ENCODE results near the gene POFUT2.

POFUT2 gene

DNA sequence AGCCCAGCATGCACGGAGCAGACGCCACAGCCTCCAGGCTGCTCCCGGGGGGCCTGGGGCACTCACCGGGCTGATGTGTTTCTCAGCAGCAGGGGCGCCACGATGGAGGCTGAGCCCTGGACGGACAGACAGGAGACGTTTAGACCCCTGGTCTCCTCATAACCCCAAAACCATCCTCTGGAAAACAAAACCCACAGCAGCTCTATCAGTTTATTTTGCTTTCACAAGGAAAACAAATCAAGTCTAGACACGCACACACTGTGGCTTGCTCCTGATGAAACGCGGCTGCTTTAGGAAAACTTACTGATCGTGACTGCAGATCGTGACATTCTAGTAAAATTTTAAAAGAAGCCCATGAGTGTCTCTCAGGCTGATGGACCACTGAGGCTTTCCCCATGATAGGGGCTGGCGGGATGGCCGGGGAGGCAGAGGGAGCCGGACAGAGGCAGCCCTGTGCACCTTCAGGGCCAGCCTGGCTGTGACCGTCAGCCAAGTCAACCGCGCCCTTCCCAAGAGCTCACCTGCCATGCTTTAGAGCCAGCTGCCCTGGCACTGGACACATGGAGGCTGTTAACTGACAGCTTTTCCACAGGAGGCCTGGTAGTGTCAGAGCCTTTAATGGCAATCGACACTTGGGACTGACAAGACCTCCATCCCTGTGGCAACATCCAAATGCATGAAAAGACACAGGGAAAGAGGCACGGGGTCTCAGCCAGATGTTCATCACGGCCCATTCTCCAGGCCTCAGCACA is 5.2 kb downstream of the POFUT2 start:
- DNase-seq, result no peak

- DNase-seq, result no peak
Observed at GRCh38 chr21:45281411-45282282, 6.0 kb downstream of the POFUT2 start.

DNA sequence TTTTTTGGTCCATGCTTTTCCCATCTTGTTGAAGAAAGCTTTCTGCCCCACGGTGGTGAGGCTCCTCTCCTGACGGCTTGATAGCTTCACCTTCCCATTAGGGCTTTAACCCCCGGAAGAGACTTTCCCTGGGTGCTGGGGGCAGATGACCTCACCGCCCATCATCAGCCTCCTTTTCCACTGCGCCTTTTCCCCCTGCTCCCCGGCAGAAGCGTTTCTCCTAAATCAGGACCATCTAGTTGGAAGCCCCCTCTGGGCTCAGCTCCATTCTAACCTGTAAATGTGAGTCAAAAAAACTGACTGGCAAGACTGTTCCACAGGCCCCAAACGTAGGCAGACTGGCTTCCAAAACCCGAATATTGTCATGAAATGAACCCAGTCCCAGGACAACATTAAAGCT is 6.7 kb downstream of the POFUT2 start:
- DNase-seq, result no peak

GRCh38 chr21:45280178-45280821 is 7.4 kb downstream of the POFUT2 start:
- no peak for DNase-seq

DNA sequence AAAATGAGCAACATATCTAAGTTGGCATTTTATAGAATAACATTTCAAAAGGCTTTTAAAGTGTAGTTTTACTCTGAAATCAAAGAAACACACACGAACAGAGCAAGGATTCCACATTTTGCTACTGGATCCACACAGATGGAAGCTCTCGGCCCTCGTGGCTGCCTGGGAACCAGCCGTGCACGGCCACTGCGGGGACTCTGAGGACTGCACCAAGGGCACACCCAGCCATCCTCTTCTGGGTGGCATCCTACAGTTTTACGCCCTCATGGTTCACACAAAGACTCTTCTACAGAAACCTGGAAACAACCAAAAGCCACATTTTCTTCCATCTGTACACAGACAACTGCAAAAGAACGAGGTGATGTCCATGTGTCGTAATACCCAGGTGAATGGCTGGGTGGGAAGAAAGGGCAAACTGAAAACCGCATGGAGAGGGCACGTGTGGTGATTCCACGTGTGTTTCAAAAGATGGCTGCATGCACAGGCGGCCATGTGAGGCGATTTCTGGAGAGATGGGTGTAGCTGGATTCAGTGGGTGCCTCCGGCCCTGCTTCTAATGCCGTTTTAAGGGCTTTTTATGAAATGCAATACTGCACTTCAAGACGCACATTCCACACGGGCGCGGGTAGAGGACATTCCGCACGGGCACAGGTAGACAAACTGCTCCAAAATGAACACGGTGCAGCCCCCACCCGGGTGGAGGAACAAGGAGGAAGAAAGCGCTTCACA is 8.1 kb downstream of the POFUT2 start:
- DNase-seq, result no peak

DNA sequence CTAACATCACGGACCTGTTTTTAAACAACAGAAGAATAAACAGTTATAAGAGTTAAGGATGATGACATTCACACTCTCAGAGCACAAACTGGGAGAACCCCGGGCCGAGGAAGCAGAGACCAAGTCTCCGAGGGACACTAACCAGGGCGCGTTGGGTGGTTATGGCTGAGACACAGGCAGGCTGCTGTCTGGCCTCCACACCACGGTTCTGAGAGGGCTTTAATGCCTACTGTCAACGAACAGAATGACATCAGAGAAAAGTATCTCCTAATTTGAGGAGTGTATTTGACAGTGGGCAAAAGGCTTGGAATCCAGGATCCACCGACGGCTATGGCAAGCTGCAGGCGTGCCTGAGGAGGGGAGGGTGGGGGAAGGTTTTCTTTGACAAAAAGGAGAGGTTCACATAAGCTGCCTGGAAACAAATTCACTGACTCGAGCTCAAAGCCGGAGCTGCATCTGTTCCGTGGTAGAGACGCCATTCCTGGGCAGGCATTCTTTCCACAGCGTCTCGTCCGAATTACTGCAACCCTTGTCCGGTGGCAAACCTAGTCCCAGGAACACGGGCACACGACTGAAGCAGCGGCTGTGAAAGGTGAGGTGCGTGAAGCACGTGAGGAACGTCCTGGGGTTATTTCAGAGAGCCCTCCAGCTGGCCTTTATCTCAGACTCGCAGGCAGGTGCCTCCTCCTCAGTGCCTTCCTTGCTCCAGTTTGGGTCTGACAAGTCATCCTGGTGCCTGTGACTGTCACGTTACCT is 9.4 kb downstream of the POFUT2 start:
- DNase-seq, result no peak

GRCh38 chr21:45277101-45278045 is 10.3 kb downstream of the POFUT2 start:
- DNase-seq, result no peak

DNA sequence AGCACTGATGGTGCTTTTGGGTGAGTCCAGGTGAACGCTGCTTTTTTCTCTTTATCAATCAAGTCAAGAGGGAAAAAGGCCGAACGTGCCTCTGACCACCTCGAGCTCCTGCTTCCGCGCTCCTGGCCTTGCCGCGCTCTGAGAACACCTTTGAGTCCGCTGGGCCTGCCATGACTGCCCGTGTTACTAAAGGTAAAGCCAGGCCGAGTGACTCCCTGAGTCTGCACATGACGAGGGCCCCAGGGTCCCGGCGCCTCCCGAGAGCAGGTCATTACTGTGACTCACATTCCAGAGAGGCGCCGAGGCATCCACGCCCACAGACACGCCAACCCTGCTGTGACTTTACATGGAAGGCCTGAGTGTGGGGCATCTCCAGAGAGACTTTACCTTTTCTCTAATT is 11.1 kb downstream of the POFUT2 start:
- no peak for DNase-seq

DNA sequence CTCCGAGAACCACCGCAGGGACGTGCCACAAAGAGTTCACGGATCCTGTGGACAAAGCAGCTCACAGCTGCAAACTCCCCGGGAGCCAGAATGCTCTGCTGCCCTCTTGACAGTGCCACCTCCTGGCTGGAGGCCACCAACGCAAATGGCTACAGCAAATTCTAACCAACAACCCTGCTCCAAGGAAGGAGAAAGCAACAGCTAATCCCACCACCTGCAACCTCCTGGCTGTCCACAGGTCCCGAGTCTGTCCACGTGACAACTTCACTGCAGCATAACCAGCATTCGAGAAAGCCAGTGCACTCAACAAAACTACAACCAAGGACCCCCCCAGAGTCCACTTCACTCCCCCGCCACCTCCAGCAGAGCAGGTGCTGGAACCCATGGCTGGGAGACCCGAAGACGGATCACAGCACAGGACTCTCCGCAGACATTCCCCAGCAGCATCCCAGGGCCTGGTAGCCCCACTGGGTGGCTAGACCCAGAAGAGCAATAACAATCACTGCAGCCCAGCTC is 17.3 kb downstream of the POFUT2 start:
- no peak for DNase-seq

- DNase-seq, result no peak
Observed at GRCh38 chr21:45269861-45270260, 17.8 kb downstream of the POFUT2 start.

DNA sequence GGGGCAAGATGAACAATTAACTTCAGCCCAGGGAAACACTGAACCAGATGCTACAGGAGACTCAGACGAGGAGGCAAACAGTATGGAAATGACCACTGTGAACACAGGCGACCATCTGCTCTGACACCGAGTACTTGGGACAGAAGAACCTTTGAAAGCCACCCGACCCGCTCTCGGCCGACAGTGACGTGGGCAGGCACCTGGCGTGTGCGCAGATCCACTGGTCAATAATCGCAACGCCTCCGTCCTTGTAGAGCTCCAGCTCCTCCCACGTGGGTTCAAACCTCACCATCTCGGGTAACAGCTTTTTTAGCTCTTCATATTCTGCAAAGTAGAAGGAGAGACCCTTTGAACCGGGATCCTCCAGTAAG is 20.3 kb downstream of the POFUT2 start:
- no peak for DNase-seq

DNA sequence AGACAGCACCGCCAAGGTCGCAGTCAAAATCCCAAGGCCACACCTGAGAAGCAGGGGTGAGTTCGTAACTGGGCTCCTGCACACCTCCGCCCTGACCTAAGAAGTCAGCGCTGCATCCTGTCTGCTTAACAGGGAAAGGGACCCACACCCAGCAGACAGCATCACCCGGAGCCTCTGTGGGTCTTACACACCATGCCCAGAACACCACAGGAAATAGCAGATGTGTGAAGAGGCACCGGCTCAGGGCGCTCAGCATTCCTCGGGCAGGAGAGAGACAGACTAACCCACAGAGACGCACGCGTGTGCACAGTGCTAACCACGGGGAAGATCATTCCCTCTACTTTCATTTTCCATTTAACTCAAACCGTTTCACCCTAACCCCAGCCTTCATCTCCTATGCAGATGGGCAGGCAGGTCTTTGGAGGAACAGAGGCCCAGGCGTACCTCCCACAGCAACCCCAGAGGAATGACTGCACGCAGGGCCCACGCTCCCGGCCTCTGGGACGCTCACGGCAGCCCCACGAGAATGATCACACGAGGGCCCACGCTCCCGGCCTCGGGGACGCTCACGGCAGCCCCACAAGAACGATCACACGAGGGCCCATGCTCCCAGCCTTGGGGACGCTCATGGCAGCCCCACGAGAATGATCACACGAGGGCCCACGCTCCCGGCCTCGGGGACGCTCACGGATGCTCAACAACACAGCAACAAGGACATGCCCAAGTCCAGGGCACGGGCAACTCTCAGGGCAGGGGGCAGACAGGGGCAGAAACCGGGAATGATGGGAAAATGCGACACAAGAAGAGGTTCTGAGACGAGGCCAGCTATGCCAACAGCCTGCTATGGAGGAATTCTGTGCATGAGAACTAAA is 20.9 kb downstream of the POFUT2 start:
- no peak for DNase-seq

- DNase-seq, result no peak
Observed at GRCh38 chr21:45265721-45266517, 21.8 kb downstream of the POFUT2 start.

DNA sequence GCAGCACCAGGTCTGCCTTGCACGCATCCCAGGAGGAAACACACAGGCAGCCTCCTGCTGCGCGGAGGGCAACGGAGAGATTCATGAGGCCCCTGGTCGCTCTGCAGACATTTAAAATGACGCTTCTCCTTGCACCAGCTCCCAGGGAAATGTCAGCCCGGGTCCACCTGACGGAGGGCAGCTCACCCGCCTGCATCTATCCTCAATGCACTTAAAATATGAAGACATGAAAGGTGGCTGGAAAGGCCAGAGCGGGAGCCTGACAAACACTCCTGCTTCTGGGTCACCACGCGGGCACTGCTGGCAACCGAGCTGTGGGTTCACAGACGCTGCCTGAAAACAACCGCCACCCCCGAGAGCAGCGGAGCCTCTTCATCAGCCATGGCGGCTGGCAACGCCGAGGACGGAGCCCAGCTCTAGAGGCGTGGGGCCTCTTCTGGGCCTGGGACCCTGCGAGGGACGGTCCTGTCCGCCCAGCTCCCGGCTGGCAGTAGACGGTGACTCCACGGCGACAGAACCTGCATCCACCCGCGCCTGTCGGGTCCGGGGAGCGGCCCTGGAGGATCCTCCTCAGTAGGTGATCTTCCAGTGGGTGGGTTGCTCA is 22.7 kb downstream of the POFUT2 start:
- DNase-seq, result no peak

DNA sequence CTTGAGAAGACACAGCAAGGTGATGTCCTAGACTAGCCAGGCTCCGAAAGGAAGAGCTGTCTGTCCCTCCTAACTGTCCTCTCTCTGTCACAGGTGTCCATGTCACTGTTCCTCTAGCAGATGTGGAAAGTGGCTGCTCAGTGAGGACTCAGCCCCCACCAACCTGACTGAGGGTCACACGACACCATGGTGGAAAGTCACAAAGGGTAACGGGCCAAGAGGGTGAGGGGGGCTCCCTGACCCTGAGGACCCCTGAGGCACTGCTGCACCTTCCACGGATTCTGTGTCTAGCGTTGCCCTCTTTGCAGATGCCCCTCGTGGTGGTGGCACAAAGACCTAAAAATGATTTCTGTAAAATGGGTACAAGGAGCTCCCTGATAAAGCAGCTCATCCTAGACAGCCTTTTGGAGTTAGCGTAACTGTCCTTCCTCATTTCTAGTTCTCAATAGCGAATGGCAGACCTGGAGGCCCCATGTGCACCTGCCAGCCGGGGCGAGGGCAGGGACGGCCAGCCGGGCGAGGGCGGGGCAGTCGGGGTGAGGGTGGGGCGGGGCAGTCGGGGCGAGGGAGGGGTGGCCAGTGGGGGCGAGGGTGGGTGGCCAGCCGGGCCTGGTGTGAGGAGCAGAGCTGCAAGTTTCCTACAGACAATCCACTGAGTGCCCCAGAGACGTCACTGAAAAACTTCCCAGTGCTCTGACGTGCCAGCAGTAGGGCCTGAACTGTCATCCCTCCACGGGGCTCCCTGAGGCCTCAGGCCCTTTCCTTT is 23.4 kb downstream of the POFUT2 start:
- DNase-seq, result no peak

DNA sequence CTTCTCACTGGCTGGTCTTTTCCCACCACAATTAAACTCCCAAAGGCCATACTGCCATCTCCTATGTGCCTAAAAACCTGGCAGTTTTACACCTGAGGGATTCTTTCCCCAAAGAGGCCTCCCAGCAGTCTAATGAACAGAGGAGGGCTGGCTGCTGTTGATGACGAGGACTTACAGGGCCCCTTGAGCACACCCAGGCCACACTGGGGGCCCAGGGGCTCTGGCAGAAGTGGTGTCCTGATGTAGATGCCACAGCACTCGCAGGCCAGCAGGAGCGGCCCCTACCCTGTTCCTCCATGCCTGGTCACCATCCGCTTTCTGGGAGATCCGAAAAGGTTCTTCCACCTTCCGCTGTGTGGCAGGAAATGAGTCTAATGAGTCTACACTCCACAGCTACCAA is 24.2 kb downstream of the POFUT2 start:
- DNase-seq, result no peak

- no peak for DNase-seq
Observed at GRCh38 chr21:45262616-45263015, 25.1 kb downstream of the POFUT2 start.
